ENCODE data around the gene PLA2G7.
"Not testable (repeated sequence)": the region's sequence is repeated elsewhere in the genome, so short reads cannot be mapped to it uniquely, and the experiment has no call there.

Gene PLA2G7

GRCh38 chr6:46748940-46749503, 13.8 kb upstream of the PLA2G7 start:
- no peak for DNase-seq

DNA sequence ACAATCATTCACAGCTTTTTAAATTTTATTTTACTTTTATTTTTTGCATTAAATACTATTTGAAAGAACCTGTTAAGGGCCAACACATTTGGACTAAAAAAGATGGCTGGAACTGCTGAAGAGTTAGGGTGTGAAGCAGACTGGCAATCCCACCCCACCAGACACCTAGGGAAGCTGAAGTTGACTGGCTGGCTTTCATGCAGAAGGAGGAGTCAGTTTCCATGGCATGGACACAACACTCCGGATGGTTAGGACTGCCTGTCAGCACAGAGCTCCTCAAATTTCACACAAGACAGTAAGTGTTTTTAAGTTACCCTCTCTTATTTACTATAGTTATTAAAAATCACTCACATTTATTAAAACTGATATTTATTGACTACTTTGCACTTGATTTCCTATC, 11.5 kb upstream of the PLA2G7 start, which contains the start of gene ANKRD66:
Gene ANKRD66, plus strand, starts transcription at position 238 of the 400 bp plus-strand sequence. CDS start 5,016 bp downstream, outside the sequence.
- no peak for DNase-seq

DNA sequence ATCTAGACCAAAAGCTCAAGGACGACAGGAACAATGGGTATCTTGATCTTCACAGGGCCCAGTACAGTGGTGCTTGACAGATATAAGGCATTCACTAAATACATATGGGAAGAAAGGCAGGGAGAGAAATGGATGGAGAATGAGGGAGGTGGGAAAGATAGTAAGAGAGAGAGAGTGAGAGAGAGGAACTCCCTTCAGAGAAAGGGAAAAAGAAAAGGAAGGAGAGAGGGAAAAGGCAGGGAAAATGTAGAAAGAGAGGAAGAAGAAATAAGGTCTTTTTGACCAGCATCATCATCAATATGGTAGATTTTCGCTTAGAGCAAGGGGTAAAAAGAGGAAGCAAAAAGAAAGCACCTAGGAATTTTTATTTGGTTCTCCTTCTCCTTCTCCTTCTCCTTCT, 10.8 kb upstream of the PLA2G7 start:
- DNase-seq = no peak

GRCh38 chr6:46744159-46744725, 9.1 kb upstream of the PLA2G7 start:
- not testable (repeated sequence) for DNase-seq

DNA sequence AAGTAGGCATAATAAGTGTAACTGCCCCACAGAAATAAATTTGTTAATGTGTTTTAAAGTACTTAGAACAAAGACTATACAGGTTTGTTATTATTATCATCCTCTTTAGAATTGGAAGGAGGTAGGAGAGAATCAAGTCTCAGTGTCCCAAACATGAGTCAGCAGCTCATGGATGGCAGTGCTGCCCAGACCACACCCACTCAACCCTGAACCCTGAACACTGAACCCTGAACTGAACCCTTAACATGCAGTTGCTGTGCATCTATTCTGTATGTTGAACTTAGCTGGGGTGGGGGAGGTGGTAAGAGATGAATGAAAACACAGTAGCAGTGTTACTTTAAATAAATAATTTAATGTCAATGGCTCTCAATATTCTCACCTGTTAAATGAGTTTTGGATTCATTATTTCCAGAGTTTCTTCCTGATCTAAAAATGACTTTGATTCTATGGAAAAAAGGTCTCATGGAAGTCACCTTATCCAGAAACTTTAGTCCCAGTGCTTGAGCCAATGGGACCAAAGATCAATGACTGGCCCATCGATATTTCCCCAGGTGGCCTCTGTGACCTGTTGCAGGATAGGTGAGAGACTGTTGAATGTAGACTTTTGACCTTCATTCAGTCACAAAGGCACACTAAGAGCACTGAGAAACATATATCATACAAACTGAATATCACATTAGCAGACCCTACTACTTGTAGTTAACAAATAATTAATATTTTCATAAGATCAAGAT, 8.4 kb upstream of the PLA2G7 start:
- DNase-seq = no peak

DNA sequence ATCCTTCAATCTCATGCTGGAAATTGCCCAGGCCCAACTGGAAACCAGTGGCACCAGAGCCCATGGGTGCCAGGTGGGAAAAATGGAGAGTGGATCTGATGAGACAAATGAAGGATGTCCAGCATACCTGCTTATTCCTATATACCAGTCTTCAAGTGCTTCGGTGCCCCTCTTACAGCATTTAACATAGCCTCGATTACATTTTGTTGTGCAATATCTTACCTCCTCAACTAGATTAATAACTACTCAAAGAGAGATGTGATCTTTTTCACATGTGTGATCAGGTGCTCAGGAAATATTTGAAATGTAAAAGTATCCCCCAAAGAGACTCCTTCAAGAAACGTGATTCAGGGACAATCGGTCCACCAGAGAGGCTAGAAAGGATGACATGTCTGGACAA, 6.7 kb upstream of the PLA2G7 start:
- no peak for DNase-seq

GRCh38 chr6:46741482-46741881, 6.3 kb upstream of the PLA2G7 start:
- no peak for DNase-seq

DNA sequence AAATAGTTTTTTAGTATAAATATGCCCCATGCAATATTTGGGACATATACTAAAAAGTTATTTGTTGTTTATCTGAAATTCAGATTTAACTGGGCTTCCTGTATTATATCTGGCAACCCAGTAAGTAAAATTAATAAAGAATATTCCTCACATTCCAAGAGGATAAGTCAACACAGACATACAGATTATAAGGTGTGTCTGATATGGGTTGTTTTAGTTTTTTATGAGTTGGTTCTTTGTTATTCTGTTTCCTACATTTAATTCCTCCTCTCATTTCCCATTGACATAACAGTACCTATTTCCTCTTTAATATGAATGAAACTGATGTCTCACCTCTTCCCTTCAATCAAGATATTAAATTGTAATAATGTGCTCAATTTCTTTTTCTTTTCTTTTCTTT, 1.7 kb upstream of the PLA2G7 start:
- DNase-seq = no peak

DNA sequence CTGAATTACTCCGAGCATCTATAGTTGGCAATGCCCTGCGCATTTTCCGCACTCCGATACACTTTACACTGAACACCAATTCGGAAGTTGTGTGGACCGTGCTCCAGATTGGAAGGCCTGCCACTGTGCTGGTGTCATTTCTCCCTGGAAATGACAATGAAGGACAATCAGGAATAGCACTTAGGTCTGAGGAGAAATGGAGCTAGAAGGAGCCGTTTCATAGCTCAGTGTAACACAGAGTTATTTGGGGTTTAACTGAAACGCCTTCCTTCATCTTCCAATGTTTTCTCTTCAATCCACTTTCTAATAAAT, 501 bp upstream of the PLA2G7 start:
- no peak for DNase-seq

DNA sequence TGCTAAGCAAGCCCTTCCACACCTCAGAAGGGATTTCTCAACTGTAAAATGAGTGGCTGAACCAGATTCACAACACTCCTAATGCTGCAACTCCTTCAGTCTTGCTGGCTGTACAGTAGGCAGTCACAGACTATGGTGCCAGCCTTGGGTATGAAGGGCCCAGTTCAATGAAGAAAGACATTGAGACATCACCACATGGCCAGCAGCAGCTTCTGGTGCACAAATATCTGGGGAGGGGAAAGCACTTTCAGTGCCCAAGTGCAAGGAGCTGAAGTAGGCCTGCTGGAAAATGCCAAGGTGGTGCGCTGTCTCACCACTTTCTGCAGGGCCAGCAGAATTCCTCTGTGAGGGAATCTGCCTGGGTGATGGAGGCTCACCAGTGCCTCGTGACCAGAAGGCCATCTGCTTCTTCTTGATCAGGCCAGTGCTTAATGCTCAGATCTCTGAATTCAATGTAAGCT, 1.8 kb downstream of the PLA2G7 start:
- DNase-seq = no peak

DNA sequence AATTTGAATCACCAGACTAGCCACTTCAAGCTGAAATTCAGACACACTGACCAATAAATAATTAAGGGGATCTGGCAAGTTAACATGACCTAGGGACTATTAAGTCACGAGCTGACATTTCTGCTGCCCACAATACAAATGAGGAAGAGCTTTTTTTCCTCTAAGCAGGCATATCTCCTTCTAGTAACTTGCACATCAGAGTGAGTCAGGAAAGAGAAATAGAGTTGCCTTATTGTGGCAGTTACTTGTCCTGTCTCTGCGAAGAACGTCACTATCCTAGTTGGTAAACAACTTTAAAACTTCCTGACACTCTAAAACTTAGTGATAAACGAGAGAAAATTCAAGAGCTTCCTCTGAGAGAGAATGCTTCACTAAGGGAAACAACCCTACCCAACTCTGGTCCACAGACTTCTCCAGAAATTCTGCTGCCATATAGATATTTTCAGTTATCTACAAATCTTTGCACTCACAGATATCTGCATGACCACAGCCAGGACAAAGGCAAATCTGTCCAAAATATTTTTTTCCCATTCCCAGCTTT, 4.2 kb downstream of the PLA2G7 start:
- no peak for DNase-seq

DNA sequence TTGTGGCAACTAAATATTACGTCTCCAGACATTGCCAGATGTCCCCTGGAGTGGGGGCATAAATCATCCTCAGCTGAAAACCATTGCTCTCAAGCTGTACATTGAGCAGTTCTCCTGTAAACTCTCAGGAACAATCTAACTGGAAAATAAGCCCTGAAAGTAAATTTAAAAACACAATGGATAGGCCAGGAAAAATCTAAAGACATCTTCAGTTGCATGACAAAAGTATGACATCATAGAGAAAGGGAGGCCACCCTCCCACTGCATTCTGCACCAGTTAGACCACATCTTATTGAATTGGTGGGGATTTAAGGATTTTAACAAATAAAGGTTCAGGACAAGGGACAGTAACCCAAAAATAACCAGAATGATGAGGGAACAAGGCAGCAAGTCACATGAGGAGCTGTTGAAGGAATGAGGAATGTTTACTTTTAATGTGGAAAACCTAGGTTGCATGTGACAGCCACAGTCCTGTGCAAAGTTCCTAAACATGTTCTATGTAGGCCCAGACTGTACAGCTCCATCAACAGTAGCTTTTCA, 5.3 kb downstream of the PLA2G7 start:
- DNase-seq = no peak

GRCh38 chr6:46720401-46720800, 14.8 kb downstream of the PLA2G7 start:
- no peak for DNase-seq

GRCh38 chr6:46719099-46719498, 16.1 kb downstream of the PLA2G7 start:
- no peak for DNase-seq

- no peak for DNase-seq
Observed at GRCh38 chr6:46715141-46715540, 20.0 kb downstream of the PLA2G7 start.

DNA sequence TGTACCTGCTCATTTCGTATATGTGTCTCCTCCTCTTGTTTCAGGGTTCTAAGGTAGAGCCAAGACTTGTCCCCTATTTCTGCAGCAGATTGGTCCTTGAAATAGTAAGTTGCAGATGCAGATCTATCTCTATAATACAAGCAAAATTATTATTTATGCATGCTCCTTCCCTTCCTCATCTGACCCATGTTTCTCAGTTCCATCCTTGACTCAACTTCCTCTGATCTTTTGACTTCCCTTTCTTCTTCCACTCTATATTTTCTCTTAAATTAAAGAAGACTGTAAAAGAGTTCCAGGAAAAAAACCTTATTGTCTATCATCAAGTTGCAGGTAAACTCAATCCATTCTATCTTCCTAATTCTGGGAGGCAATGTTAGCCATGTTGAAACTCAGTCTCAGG, 23.7 kb downstream of the PLA2G7 start:
- no peak for DNase-seq

GRCh38 chr6:46706464-46706863, 28.7 kb downstream of the PLA2G7 start:
- no peak for DNase-seq

DNA sequence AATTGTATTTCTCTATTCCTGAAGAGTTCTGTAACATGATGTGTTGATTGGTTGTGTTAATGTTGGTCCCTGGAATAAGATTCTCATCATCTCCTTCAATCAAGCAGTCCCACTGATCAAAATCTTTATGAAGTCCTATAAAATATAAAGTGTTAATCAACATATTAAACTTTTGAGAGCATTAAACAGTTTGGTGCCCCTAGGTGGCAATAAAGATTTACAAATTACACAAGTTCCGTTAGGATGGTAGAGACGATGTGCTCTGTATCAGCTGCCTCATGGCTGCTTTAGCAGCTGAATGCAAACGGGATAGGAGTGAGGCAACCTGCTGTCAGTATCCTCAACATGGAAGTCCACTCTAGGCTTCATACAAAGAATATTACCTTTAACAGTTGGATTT, 30.6 kb downstream of the PLA2G7 start:
- no peak for DNase-seq

DNA sequence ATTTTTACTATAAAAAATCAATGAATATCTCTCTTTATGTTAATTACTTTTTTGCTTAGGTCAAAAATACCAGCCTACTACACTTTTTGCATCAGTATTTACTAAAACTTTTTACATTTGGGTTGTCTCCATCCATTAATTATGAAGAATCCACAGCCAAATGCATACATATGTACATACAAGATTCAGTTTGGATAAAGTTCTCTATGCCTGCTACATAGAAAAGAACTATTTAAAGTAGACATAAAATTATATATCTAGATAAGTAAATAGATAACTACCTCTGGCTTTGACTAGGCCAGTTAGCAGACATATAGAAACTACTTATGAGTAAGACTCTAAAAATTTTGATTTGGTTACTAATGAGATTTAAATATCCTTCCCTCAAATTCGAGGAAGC, 35.2 kb downstream of the PLA2G7 start:
- DNase-seq = no peak

DNA sequence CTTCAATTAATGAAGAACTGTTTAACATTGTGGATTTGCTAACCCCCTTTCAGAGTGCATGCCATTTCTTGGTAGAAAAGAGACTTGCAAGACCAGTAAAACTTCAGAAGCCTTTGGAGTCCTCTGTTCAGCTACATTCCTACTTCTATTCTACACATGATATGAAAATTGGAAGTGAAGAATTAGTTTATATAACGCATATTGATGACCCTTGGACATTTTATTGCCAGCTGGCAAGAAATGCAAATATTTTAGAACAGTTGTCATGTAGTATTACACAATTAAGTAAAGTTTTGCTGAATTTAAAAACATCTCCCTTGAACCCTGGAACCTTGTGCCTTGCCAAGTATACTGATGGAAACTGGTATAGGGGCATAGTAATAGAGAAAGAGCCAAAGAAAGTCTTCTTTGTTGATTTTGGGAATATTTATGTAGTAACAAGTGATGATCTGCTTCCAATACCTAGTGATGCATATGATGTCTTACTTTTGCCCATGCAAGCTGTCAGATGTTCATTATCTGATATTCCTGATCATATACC, 44.2 kb downstream of the PLA2G7 start:
- DNase-seq = no peak

DNA sequence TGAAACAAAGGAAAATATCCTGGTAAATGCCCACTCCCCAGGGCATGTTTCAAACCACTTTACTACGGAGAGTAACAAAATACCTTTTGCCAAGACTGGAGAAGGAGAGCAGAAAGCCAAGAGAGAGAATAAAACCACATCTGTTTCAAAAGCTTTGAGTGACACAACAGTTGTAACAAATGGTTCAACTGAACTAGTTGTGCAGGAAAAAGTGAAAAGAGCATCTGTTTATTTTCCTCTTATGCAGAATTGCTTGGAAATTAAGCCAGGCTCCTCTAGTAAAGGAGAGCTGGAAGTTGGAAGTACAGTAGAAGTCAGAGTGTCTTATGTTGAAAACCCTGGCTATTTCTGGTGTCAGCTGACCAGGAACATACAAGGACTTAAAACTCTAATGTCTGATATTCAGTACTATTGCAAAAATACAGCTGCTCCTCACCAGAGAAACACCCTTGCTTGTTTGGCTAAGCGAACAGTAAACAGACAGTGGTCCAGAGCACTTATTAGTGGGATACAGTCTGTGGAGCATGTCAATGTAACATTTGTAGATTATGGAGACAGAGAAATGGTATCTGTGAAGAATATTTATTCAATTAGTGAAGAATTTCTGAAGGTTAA, 44.9 kb downstream of the PLA2G7 start:
- no peak for DNase-seq

DNA sequence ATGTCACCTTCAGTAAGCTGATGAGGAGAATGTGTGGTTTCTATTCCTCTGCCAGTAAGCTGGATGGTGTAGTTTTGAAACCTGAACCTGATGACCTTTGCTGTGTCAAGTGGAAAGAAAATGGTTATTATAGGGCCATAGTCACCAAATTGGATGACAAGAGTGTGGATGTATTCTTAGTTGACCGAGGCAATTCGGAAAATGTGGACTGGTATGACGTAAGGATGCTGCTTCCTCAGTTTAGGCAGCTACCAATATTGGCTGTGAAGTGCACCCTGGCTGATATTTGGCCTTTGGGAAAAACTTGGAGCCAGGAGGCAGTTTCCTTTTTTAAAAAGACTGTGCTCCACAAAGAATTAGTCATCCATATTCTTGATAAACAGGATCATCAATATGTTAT, 45.5 kb downstream of the PLA2G7 start:
- no peak for DNase-seq

DNA sequence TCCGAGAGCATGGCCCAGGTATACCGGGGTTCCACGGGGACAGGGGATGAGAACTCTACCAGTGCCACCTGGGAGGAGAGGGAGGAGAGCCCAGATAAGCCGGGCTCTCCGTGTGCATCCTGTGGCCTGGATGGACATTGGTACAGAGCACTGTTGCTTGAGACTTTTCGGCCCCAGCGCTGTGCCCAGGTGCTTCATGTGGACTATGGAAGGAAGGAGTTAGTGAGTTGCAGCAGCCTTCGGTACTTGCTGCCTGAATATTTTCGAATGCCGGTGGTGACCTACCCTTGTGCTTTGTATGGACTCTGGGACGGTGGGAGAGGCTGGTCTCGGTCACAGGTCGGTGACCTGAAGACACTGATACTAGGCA, 46.2 kb downstream of the PLA2G7 start:
- no peak for DNase-seq

All from T-helper 1 cell (primary cell).